Central memory CD8-positive, alpha-beta T cell (primary cell): ENCODE measurements around the gene ADORA1.

Experiments
- ATAC-seq: fragments of 150-1000 bp; cut with Tn5 transposase; replicated peaks from 2 replicates; pipeline ENCODE4 v1.10.0; 2022; ENCODE audit warnings: mild to moderate bottlenecking, moderate FRiP score, moderate number of reproducible peaks; ENCODE audit not compliant: poor library complexity, severe bottlenecking; ENCODE audit errors: extremely low read depth
- DNase-seq, 2 donors: peaks; one replicate each; pipeline ENCODE4 v3.0.0; 2021; ENCODE audit warnings: low spot score in 2 of 2
- H3K27ac Mint-ChIP-seq: one replicate; pipeline ENCODE4 v1.8.0; 2022; ENCODE audit warnings: low read depth, mild to moderate bottlenecking, moderate library complexity, mixed read lengths
- H3K27me3 Mint-ChIP-seq: one replicate; pipeline ENCODE4 v1.8.0; 2022; ENCODE audit warnings: mixed read lengths
- H3K36me3 Mint-ChIP-seq: one replicate; pipeline ENCODE4 v1.8.0; 2022; ENCODE audit warnings: mild to moderate bottlenecking, moderate library complexity, mixed read lengths; ENCODE audit not compliant: insufficient read depth
- H3K4me1 Mint-ChIP-seq: one replicate; pipeline ENCODE4 v1.8.0; 2022; ENCODE audit warnings: mixed read lengths
- H3K4me3 Mint-ChIP-seq: one replicate; pipeline ENCODE4 v1.8.0; 2022; ENCODE audit warnings: mild to moderate bottlenecking, moderate library complexity, mixed read lengths
- H3K9me3 Mint-ChIP-seq: one replicate; pipeline ENCODE4 v1.8.0; 2022; ENCODE audit warnings: mixed read lengths

Gene ADORA1

DNA sequence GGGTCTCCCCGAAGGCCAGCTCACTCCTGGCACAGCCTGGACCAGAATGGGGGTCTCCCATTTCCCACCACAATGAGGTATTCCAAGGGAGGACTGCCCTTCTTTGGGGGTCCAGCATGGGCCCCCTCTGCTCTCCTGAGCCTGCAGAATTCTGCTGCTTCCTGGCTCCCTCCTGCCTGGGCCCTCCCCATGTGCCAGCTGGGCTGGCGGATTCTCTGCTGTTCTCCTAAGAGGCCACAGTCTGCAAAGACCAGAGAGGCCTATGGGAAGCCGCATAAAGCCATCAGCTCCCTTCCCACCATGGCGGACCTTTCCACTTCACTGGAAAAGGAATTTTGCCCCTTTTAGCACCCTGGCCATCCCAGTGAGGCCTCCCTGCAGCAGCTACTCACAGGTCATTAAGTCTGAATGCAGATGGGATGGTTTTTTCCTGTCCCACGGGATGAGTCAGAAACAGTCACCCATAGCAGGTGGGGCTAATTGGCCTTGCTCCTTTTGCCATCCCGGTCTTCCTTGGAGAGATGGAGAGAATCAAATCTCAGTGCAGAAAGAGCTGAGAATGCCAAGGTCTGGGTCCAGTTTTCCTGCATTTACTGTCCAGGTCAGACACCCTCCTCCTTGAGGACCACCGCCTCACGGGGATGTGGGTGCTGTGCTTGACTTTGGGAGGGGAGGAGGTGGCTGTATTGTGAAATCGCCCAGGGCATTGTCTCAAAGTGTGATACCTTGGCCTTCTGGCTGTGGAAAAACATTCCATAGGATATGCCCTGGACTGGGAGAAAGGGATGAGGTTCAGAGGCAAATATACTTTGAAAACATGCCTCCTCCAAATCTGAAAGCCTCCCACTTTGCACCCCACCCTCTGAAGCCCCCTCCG, 24.9 kb downstream of the ADORA1 start:
- Mint-ChIP-seq H3K36me3 (no peaks in the 10 kb centered on the region), H3K4me1 (no peaks in the 10 kb centered on the region), H3K27me3 (peaks cover 66% of the 10 kb centered on the region), H3K9me3 (no peaks in the 10 kb centered on the region), H3K27ac (no peak overlapping the region), H3K4me3 (no peak overlapping the region)
- ATAC-seq = no peak
- DNase-seq = no peak

DNA sequence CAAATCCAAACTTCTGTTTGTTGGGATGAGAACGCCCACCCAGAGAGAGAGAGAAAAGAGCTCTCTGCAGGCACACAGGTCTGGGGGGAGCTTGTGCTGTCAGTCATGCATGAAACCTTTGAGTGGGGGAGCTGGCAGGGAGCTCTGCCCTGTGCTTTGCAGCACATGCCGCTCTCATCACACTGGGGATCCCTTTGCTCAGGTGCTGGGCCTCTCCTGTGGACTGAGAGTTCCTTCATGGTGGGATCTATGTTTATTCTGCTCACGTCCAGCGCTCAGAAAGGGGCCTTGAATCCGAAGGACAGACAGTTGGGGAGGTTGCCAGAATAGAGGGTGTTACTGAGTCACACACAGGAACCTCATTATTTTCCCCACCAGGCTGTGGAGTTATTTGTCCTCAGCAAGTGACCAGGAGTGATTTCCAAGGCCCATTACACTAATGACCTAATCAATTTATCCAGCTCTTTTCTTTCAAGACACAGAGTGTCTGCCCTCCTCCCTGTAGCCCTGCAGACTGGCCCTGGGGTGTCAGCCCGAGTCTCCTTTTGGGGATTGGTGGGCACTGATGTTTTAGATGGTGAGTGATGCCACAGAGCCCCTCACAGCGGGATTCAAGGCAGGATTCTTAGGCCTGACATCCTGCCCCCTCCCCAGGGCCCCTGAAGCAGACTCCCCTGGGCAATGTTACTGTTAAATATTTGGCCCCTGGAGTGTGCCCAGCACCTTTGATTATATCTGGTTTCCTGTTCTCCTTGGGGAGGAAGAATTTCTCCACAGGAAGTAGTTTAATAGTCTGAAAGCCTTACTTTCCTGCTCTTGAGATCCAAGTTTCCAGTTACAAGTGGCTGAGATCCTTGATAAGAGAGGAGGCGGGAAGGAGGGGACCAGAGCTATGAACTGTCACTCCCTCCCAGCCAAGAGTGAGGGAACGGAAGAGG, 25.8 kb downstream of the ADORA1 start:
- ATAC-seq (no peak), DNase-seq (no peak)
- peaks cover 75% of the 10 kb centered on the region for H3K27me3 Mint-ChIP-seq
- H3K4me1 Mint-ChIP-seq = no peaks in the 10 kb centered on the region
- H3K27ac Mint-ChIP-seq = no peak overlapping the region
- H3K36me3 Mint-ChIP-seq = no peaks in the 10 kb centered on the region
- H3K4me3 Mint-ChIP-seq = no peak overlapping the region
- no peaks in the 10 kb centered on the region for H3K9me3 Mint-ChIP-seq

DNA sequence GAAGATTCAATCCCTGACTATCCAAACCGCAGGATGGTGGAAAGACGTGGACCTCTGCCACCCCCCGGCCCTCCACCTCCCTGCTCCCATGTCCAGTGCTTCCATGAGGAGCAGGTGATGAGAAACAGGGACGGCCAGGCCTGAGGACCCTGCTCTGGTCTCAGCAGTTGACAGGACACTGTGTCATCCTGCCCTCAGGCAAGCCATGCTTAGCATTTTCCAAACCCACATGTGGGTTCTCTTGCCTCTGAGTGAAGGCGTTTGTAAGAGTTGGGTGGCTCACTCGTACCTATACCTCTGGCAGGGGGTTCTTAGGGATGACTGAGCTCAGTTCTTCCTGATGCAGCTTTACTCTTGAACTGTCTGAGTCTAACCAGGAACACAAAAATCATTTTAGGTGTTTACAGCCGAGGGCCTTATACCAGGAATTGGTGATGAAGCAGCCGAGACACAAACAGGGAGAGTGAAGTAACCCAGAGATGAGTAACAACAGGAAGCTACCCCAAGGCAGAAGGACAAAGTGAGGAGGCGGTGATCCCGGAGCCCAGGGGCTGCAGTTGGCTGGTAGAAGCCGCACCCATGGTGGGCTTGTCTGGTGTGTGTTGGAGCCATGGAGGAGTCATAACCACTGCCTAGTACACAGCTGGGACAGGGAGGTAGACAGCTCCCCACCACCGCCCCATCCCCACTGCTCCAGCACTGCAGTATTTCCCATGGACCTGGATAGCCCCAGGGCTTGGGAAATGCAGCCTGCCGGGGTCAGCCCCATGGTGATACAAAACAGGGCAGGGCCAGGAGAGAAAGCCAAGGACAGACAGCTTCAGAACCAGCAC, 26.7 kb downstream of the ADORA1 start:
- no peaks in the 10 kb centered on the region for H3K4me1 Mint-ChIP-seq
- H3K36me3 Mint-ChIP-seq = no peaks in the 10 kb centered on the region
- H3K27me3 Mint-ChIP-seq = peaks cover 82% of the 10 kb centered on the region
- H3K9me3 Mint-ChIP-seq = no peaks in the 10 kb centered on the region
- DNase-seq = no peak
- H3K27ac Mint-ChIP-seq = no peak overlapping the region
- no peak for ATAC-seq
- no peak overlapping the region for H3K4me3 Mint-ChIP-seq

DNA sequence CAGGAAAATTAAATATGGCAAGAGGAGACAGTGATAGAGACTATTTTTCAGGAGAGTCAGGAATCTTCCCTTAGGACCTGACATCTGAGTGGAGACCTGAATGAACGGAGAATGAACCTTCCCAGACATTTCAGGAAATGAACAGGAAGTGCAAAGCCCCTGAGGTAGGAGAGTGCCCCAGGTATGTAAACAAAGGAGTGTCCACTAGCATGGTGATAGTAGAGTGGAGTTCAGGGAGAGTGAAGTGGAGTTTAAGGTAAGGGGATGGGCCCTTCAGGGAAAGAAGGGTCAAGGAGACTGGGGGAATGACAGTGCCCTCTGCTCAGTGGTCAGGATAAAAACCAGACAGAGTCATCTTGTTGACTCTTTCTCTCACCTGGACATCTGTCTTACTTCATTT, 28.8 kb downstream of the ADORA1 start:
- no peak overlapping the region for H3K27ac Mint-ChIP-seq
- H3K4me1 Mint-ChIP-seq = no peaks in the 10 kb centered on the region
- H3K36me3 Mint-ChIP-seq = no peaks in the 10 kb centered on the region
- H3K27me3 Mint-ChIP-seq = peaks cover 69% of the 10 kb centered on the region
- ATAC-seq = no peak
- no peak for DNase-seq
- no peaks in the 10 kb centered on the region for H3K9me3 Mint-ChIP-seq
- H3K4me3 Mint-ChIP-seq = no peak overlapping the region

DNA sequence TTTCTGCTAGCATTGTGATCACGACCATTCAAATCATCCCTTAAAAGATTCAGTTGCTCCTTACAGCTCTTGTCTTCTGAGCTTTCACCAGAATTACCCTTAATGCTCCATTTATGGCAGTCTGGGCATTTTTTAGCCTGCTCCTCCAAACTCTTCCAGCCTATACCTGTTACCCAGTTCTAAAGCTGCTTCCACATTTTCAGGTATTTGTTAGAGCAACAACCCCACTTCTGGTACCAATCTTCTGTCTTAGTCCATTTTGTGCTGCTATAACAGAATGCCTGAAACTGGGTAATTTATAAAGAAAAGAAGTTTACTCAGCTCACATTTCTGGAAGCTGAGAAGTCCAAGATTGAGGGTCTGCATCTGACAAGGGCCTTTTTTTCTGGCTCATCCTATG, 30.9 kb downstream of the ADORA1 start:
- DNase-seq (no peak), ATAC-seq (no peak)
- Mint-ChIP-seq H3K36me3 (no peaks in the 10 kb centered on the region), H3K4me1 (no peaks in the 10 kb centered on the region), H3K27me3 (peaks cover 64% of the 10 kb centered on the region), H3K9me3 (no peaks in the 10 kb centered on the region), H3K27ac (no peak overlapping the region), H3K4me3 (no peak overlapping the region)

DNA sequence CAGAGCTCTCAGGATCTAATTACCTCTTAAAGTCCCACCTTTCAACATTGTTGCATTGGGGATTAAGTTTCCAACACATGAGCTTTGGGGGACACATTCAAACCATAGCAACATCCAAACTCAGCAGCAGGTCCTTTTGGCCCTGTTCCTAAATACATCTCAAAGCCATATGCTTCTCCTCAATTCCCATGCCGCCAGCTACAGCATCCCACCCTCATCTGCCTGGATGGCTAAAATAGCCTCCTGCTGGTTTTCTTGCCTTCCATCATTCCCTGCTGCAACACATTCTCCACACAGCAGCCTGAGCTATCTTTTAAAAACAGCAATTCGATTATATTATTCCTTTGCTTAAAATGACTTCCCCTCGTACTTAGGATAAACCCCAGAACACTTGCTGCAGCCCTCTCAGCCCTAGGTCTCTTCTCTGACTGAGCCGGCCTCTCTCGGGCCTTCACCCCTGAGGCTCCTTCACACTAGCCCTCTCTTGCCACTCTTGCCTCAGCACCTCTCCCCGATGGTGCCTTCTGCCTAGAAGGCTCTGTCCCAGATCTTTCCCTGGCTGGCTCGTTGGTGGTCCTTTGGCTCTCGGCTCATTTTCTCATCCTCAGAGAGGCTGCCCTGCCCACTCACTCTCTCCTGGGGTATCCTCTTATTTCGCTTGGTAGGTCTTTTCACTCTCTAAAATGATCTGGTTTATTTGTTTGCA, 31.6 kb downstream of the ADORA1 start:
- no peaks in the 10 kb centered on the region for H3K36me3 Mint-ChIP-seq
- ATAC-seq (no peak), DNase-seq (no peak)
- H3K4me1 Mint-ChIP-seq = no peaks in the 10 kb centered on the region
- no peak overlapping the region for H3K27ac Mint-ChIP-seq
- no peaks in the 10 kb centered on the region for H3K9me3 Mint-ChIP-seq
- H3K27me3 Mint-ChIP-seq = peaks cover 64% of the 10 kb centered on the region
- H3K4me3 Mint-ChIP-seq = no peak overlapping the region

DNA sequence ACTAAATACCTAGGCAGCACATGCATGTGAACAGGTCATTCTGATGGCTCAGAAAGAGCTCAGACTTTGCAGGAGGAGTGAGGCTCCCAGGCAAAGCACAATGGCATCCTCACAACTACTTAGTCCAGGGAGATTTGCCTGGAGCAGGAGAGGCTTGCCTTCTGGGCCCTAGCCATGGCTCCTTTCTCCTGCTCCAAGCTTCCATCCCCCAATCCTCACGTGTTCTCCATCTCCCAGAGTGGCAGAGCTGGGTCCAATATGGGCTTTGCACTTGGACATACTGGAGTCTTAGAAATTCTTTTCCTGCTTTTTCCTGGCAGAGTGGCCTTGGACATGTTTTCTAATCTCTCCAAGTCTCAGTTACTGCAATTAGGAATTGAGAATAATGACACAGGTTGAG, 32.3 kb downstream of the ADORA1 start:
- ATAC-seq (no peak), DNase-seq (no peak)
- no peak overlapping the region for H3K4me3 Mint-ChIP-seq
- no peaks in the 10 kb centered on the region for H3K9me3 Mint-ChIP-seq
- H3K27ac Mint-ChIP-seq = no peak overlapping the region
- H3K4me1 Mint-ChIP-seq = no peaks in the 10 kb centered on the region
- peaks cover 66% of the 10 kb centered on the region for H3K27me3 Mint-ChIP-seq
- H3K36me3 Mint-ChIP-seq = no peaks in the 10 kb centered on the region

DNA sequence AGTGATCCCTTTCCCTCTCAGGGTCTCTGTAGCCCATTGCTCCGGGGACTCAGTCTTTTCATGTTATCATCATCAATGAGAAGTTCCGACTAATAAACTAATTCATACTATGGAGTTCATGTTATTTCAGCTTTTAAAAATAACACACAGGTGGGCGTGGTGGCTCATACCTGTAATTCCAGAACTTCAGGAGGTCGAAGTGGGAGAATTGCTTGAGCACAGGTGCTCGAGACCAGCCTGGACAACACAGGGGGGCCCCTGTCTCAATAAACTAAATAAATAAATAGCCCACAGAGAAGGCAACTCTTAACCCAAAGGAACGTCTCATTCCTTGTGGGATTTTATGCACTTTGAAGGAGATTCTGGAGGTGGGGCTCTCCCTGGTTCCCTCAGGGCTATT, 33.6 kb downstream of the ADORA1 start:
- ATAC-seq (no peak), DNase-seq (no peak)
- Mint-ChIP-seq H3K36me3 (no peaks in the 10 kb centered on the region), H3K4me1 (no peaks in the 10 kb centered on the region), H3K9me3 (no peaks in the 10 kb centered on the region), H3K27me3 (peaks cover 69% of the 10 kb centered on the region), H3K4me3 (no peak overlapping the region), H3K27ac (no peak overlapping the region)

DNA sequence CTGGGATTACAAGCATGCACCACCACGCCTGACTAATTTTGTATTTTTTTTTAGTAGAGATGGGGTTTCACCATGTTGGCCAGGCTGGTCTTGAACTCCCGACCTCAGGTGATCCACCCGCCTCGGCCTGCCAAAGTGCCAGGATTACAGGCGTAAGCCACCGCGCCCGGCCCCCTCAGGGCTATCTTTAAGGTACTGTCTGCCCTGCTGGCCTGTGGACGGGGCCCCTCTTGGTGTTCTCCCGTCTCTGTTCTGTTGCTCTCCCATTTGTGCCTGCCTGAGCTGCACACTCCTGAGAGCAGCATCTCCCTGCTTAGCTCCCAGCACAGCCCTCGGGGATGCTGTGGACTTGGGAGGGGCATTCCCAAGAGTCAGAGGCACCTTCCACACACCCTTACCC, 34.2 kb downstream of the ADORA1 start:
- Mint-ChIP-seq H3K27me3 (peaks cover 74% of the 10 kb centered on the region), H3K4me1 (peaks cover 4% of the 10 kb centered on the region), H3K9me3 (no peaks in the 10 kb centered on the region), H3K27ac (no peak overlapping the region), H3K36me3 (no peaks in the 10 kb centered on the region), H3K4me3 (no peak overlapping the region)
- ATAC-seq = no peak
- DNase-seq = no peak

DNA sequence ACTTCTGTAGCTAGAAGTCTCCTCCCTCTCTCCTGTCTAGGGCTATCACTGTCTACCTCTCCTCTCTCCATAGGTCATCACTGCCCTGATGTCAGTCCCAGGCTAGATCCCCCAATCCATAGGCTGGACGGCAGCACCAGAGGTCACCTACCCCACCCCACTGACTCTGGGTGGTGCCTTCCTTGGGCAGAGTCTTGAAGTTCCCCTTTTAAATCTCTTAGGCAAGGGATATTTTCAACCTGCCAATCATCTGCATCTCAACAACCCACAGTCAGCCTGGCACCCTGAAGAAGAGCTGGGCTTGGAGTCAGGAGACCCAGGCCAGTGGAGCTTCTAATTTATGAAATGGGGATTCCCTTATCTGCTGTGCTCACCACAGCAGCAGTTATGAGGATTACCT, 34.9 kb downstream of the ADORA1 start:
- ATAC-seq = no peak
- no peak overlapping the region for H3K4me3 Mint-ChIP-seq
- H3K9me3 Mint-ChIP-seq = no peaks in the 10 kb centered on the region
- no peak overlapping the region for H3K27ac Mint-ChIP-seq
- H3K36me3 Mint-ChIP-seq = no peaks in the 10 kb centered on the region
- peaks cover 81% of the 10 kb centered on the region for H3K27me3 Mint-ChIP-seq
- H3K4me1 Mint-ChIP-seq = peaks cover 4% of the 10 kb centered on the region
- no peak for DNase-seq

DNA sequence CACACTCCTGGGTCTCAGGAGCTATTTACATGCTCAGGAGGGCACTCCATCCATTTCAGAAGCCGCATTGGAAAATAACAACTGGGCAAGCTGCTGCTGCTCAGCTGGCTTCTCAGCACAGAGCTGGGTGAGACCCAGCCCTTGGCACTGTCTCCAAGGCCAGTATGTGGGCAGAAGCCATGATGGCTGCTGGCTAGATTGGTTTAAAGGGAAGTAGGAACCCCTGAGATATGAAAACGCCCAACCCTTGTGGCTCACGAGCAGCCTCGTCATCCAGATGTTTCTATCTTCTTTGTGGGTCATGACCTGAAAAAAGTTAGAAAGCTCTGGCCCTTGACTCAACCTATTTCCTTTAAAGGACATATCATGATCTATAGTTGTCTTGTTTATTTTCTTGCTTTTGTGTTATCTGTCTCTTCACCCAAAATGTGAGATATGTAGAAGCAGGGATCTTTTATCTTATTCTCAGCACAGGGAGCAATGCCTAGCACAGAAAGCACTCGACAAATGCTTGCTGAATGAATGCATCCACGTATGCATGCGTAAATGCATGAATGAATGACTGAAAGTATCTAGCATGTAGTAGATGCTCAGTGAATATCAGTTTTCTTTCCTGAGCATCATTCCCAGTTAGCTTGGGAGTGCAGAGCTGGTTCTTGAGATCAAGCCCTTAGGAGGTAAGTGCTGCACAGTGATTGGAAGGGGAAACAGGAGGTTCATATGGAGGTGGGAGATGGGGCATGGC, 36.5 kb downstream of the ADORA1 start:
- ATAC-seq (no peak), DNase-seq (no peak)
- Mint-ChIP-seq H3K9me3 (no peaks in the 10 kb centered on the region), H3K4me1 (peaks cover 4% of the 10 kb centered on the region), H3K4me3 (no peak overlapping the region), H3K36me3 (no peaks in the 10 kb centered on the region), H3K27ac (no peak overlapping the region), H3K27me3 (peaks cover 76% of the 10 kb centered on the region)
